ENCODE results near the gene NISCH. TPM values are rescaled to one million over a fixed set of nuclear protein-coding genes. Genes with fewer than 3 reads are reported as not detected.

The NISCH gene
- total and polyA plus RNA-seq, 2 donors (not counting 3 experiments of a cell fraction or from before 2014, with no cell fraction given), result 156 to 178 TPM

- H2AFZ ChIP-seq (ENCODE audit: low read depth, low read length), result no peak overlapping the region
- H3K4me2 ChIP-seq (ENCODE audit: insufficient read depth, low read length), result no peak overlapping the region
- H3K27me3 ChIP-seq (ENCODE audit: control insufficient read depth in 2 of 2, insufficient read depth in 2 of 2, low read length in 2 of 2), result no peaks in the 10 kb centered on the region
- H3K9me1 ChIP-seq (replicated peaks; ENCODE audit: control insufficient read depth, extremely low read depth, insufficient read depth, low read length), result no peaks in the 10 kb centered on the region
- DNase-seq (ENCODE audit: low read depth, low spot score) (no peak), FAIRE-seq (no peak)
- no TSS peak for BruUV-seq (replicated peaks)
- H3K9me3 ChIP-seq (replicated peaks; ENCODE audit: control insufficient read depth, insufficient read depth, low read length), result no peaks in the 10 kb centered on the region
- no peak overlapping the region for H3K9ac ChIP-seq (replicated peaks; ENCODE audit: extremely low read depth, insufficient read depth, low read length)
- peaks cover 9 to 36% of the 10 kb centered on the region in 2 experiments for H3K36me3 ChIP-seq (ENCODE audit: control insufficient read depth in 2 of 2, extremely low read depth in 1 of 2, insufficient read depth in 2 of 2, low read length in 2 of 2)
- H3K4me3 ChIP-seq (replicated peaks in 1 of 3; ENCODE audit: insufficient read depth in 1 of 3, low read depth in 1 of 3, low read length in 3 of 3), result no peak overlapping the region
- ChIA-PET CTCF (no interaction called here), POLR2A (no interaction called here)
- peaks cover 36% of the 10 kb centered on the region for H3K4me1 ChIP-seq (ENCODE audit: control insufficient read depth, extremely low read depth, insufficient read depth, low read length)
- dilution Hi-C loops (cut with MboI; ENCODE audit: extremely low pct_ligation_motif_present, low sequenced_read_pairs) (no loop called here), intact Hi-C loops (cut with micrococcal nuclease) (no loop called here)
- TF ChIP-seq JUN (IDR thresholded peaks at IDR 0.05; ENCODE audit: borderline replicate concordance, insufficient read depth, insufficient read length, low read depth) (no peak), POLR2A (IDR thresholded peaks at IDR 0.05; ENCODE audit: low read depth, low read length) (no peak), MYC (IDR thresholded peaks at IDR 0.05; ENCODE audit: low read depth, low read length) (no peak), GATA2 (IDR thresholded peaks at IDR 0.05; ENCODE audit: insufficient read depth, insufficient read length, low read depth, low read length) (no peak), FOS (IDR thresholded peaks at IDR 0.05; ENCODE audit: borderline replicate concordance, insufficient read depth, low read length) (no peak), EZH2 (IDR thresholded peaks at IDR 0.05; ENCODE audit: borderline replicate concordance, low read depth, low read length, severe bottlenecking) (no peak), POLR2AphosphoS5 (IDR thresholded peaks at IDR 0.05; ENCODE audit: insufficient read depth, low read depth, low read length) (peak; percentile 17)
- TF ChIP-seq, protein P1, sequence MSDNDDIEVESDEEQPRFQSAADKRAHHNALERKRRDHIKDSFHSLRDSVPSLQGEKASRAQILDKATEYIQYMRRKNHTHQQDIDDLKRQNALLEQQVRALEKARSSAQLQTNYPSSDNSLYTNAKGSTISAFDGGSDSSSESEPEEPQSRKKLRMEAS (IDR thresholded peaks at IDR 0.05; ENCODE audit: insufficient read depth, insufficient read length), result no peak
- no peaks in the 10 kb centered on the region for H4K20me1 ChIP-seq (replicated peaks; ENCODE audit: control insufficient read depth, extremely low read depth, insufficient read depth, low read length)
- no peak overlapping the region for H3K27ac ChIP-seq (ENCODE audit: insufficient read depth, low read depth, low read length)
- peaks cover 41% of the 10 kb centered on the region for H3K79me2 ChIP-seq (ENCODE audit: control insufficient read depth, insufficient read depth, low read length)
Observed at GRCh38 chr3:52528586-52529375, 73.4 kb downstream of the NISCH start.

Measured in endothelial cell of umbilical vein (primary cell).